Erythroblast (primary cell): ENCODE results near the gene C10orf105.

Experiments used
- DNase-seq, 2 experiments: peaks; one replicate each; lab custom pipeline; 2025; lab: John Stamatoyannopoulos, UW
- GATA1 ChIP-seq: IDR thresholded peaks from 2 replicates; pipeline ENCODE4 v1.6.1; 2011; ENCODE audit warnings: low read depth, mild to moderate bottlenecking, control low read depth, low read length, moderate library complexity
- POLR2A ChIP-seq: IDR thresholded peaks from 2 replicates; pipeline ENCODE4 v1.6.1; 2011; ENCODE audit warnings: mild to moderate bottlenecking, low read length

The C10orf105 gene

DNA sequence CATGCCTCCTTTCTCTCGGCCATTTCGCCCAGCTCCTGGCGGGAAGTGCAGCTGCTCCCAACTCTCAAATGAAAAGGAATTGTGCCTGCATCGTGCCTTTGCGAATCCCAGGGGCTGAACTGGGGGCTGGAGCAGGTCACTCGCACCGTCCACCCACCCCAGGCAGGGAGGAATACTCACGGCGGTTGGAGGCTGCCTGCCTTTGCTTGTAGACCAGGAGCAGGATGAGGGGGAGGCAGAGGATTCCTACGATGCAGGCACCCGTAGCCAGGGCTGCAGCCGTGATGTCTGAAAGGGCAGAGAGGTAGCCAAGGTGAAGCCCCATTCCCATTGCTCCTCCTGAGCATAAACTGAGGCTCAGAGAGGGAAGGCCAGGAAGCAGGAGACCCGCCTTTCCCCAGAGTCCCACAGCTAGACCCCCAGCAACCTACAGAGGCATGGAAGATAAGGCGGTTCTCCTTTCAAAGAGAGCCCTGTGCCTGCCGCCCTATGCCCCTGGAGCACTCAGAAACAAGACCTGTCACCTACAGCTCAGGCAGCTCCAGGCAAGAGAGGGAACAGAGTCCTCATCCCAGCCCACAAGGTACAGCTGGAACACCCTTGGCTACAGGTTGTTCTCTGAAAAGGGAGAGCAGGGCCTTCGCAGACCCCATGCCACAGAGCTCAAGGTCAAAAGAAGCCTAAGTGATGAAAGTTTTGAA, 35.8 kb upstream of the C10orf105 start:
- TF ChIP-seq GATA1: no peak
- no peak for TF ChIP-seq POLR2A
- DNase-seq: no peak

DNA sequence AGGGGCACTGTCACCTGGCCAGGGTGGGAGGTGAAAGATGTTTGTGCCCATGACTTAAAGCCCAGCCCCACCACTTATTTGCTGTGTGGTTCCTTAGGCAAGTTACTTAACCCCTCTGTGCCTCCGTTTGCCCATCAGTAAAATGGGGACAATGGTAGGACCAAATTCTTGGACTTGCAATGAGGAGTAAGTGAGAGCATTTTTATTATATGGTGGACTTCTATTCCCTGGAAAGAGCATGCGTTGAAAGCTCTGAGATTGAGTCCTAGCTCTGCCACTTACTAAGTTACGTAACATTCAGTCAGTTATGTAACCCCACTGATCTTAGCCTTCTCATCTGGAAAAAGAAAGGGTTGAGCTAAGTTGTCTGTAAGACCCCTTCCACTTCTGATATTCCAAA, 35.0 kb upstream of the C10orf105 start:
- DNase-seq: peak in 1 of 2 experiments; percentile 35

DNA sequence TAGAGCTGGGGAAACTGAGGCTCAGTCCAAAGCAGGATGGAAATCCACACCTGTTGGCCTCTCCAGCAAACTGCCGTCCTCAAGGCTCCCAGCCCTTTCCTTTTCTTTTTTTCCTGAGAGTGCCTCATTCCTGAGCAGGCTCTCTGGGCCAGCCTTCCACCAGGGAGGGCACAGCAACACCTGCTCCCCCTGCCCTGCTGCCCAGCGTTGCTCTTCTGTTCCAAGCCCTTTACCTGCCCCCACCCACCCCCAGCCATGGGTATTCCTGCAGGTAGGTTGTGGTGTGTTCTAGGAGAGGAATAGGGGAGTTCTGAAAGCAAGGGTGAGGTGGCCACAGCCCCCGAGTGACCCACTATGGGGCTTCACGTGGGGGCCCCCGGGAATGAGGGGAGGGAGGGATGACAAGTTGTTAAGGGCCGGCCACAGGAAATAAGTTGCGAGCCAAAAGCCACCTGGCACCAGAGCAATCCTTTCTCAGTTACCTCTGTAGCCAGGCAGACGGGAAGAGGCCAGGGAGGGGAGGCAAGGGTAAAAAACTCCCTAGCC, 34.5 kb upstream of the C10orf105 start:
- no peak for DNase-seq
- TF ChIP-seq POLR2A: no peak
- no peak for TF ChIP-seq GATA1

More for the DNA sequence above, 35.0 kb upstream of the C10orf105 start:
- TF ChIP-seq GATA1 (no peak), POLR2A (no peak)

GRCh38 chr10:71753091-71753959, 33.7 kb upstream of the C10orf105 start:
- DNase-seq: peak; percentile 87 to 90
- TF ChIP-seq GATA1 (no peak), POLR2A (no peak)

GRCh38 chr10:71752391-71753090, 33.0 kb upstream of the C10orf105 start:
- DNase-seq: peak; percentile 68 to 72
- no peak for TF ChIP-seq GATA1
- TF ChIP-seq POLR2A: no peak

GRCh38 chr10:71751515-71752224, 32.1 kb upstream of the C10orf105 start:
- TF ChIP-seq POLR2A (no peak), GATA1 (no peak)
- no peak for DNase-seq

GRCh38 chr10:71750986-71751385, 31.4 kb upstream of the C10orf105 start:
- no peak for DNase-seq
- TF ChIP-seq POLR2A: no peak
- no peak for TF ChIP-seq GATA1

DNA sequence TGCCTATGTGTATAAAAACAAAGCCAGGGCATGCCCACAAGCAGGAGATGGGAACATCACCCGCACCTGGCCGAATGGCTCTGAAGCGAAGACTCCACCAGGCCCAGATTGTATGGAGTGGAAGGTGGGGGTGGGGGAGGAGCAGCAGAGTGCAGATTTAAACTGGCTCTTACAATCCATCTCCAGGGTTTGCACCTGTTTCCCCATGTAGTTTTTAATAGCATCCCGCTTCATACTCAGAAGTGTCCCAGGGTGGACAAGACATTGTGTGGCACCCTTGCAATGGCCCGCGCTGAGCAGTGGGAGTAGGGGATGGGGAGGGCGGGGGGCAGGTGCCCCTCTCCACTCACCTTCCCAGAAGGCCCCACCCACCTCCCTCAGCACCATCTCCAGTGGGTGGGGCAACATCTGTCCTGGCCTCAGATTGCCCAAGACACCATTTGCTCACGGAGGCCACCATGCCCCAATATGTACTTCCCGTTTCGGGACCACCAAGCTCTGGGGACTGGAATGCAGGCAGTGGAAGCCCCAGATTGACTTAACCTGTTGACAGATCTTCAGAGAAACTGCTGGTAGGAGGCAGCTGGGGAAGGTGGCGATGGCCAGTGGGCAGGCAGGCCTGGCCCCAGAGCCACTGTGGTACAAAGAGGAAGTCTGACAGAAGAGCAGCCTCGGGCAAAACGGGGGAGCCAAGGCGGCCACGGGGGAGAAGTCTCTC, 30.7 kb upstream of the C10orf105 start:
- peak; percentile 10 to 26 for DNase-seq
- TF ChIP-seq POLR2A: no peak
- no peak for TF ChIP-seq GATA1

GRCh38 chr10:71749396-71749795, 29.8 kb upstream of the C10orf105 start:
- no peak for DNase-seq
- TF ChIP-seq GATA1 (no peak), POLR2A (no peak)

DNA sequence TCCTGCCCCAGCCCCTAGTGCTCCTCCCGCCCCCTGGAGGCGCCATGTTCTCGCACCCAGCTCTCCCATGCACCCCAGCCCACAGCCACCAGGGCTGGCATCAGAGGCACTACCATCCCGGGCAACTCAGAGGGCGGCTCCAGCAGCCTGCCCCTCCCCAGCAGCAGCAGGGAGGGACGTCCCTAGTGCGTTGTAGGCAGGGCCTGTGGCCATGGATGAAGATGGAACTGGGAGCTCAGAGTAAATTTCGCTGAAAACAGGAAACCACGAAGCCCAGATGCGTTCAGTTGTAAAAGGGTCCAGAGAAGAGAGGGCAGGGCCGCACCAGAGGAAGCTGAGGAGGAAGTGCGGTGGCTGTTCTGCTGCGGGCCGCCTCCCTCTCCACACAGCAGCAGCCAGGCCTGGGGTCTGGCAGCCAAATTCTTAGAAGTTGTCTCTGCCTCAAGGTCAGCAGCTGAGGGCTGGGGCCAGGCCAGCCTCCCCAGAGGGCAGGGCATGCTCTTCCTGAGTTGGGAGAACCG, 29.2 kb upstream of the C10orf105 start:
- peak; percentile 25 for TF ChIP-seq POLR2A
- no peak for TF ChIP-seq GATA1
- peak; percentile 50 to 57 for DNase-seq

- DNase-seq: peak; percentile 32 to 35
- TF ChIP-seq POLR2A (no peak), GATA1 (no peak)
Measured at GRCh38 chr10:71747551-71748523, 28.3 kb upstream of the C10orf105 start.

DNA sequence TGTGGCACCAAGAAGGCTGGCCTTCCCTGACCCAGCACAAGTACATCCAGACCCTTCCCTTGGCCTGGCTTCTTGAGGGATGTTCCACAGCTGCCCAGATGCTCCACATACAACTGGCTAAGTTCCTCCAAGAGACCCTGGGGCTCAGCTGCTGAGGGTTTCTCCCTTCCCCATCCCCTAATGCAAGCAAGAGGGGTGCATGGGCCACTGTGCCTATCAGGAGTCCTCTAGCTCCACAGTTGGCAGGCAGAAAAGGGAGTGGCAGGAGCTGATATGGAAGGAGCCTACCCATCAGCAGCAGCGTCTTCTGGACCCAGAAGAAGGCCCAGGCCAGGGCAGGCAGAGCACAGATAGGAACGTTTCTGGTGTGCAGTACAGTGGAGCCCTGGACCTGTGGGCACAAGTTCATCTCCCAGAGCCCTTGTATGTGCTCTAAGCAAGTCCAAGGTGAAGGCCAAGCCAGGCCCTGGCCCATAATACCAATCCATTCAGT, 27.5 kb upstream of the C10orf105 start:
- peak; percentile 87 to 92 for DNase-seq

More for the DNA sequence above, 27.5 kb upstream of the C10orf105 start:
- TF ChIP-seq GATA1 (no peak), POLR2A (peak; percentile 84)
